K562 (cell line): ENCODE results near the gene TSC1. TPM values are rescaled to one million over a fixed set of nuclear protein-coding genes. Genes with fewer than 3 reads are reported as not detected.

ENCODE experiments used
- CC2D1A ChIP-seq: fragments of 450-650 bp; IDR thresholded peaks from 2 replicates; pipeline ENCODE4 v1.6.1; 2017; ENCODE audit warnings: mild to moderate bottlenecking
- CEBPZ ChIP-seq: fragments of 150-350 bp; IDR thresholded peaks from 2 replicates; pipeline ENCODE4 v1.6.1; 2014; ENCODE audit warnings: low read depth, mild to moderate bottlenecking, low read length, borderline replicate concordance
- DEAF1 ChIP-seq: fragments of 450-650 bp; formaldehyde crosslinking; IDR thresholded peaks from 2 replicates; pipeline ENCODE4 v1.4.0; 2020; ENCODE audit warnings: mild to moderate bottlenecking, moderate library complexity
- DIDO1 ChIP-seq: fragments of 450-650 bp; IDR thresholded peaks from 2 replicates; pipeline ENCODE4 v1.6.1; 2016; ENCODE audit warnings: low read depth, missing biosample characterization, missing genetic modification characterization
- ID3 ChIP-seq, 2 experiments: fragments of 250-450 bp in 1 of 2; fragments of 450-650 bp in 1 of 2; sonication (Bioruptor Pico) in 1 of 2; IDR thresholded peaks; 2 replicates each; pipeline versions ENCODE4 v1.6.1 to v1.8.0; 2016 to 2021; ENCODE audit warnings: mild to moderate bottlenecking in 2 of 2, moderate library complexity in 2 of 2, missing compliant biosample characterization in 1 of 2, missing genetic modification characterization in 1 of 2
- KLF13 ChIP-seq: fragments of 450-650 bp; IDR thresholded peaks from 2 replicates; pipeline ENCODE4 v1.6.1; 2016; ENCODE audit warnings: missing genetic modification characterization, low read depth, mild to moderate bottlenecking, missing compliant biosample characterization, moderate library complexity, borderline replicate concordance
- MXD1 ChIP-seq: fragments of 250-450 bp; sonication (Bioruptor Pico); IDR thresholded peaks from 2 replicates; pipeline ENCODE4 v1.8.0; 2021; ENCODE audit warnings: borderline replicate concordance, mild to moderate bottlenecking, moderate library complexity; ENCODE audit not compliant: poor library complexity, severe bottlenecking
- NBN ChIP-seq: fragments of 450-650 bp; IDR thresholded peaks from 2 replicates; pipeline ENCODE4 v1.6.1; 2016; ENCODE audit warnings: low read depth, mild to moderate bottlenecking
- PML ChIP-seq: IDR thresholded peaks from 2 replicates; pipeline ENCODE4 v1.6.1; 2012; ENCODE audit warnings: low read length, inconsistent platforms
- PURB ChIP-seq: sonication (generic); formaldehyde crosslinking; IDR thresholded peaks from 2 replicates; pipeline ENCODE4 v1.9.0; 2021; ENCODE audit warnings: low read depth, mild to moderate bottlenecking, missing genetic modification reagents
- SMARCB1 ChIP-seq: IDR thresholded peaks from 2 replicates; pipeline ENCODE4 v1.6.1; 2011; ENCODE audit warnings: improper control_type of control experiment, low read depth; ENCODE audit not compliant: insufficient read length
- TAL1 ChIP-seq: fragments of 450-650 bp; IDR thresholded peaks from 2 replicates; pipeline ENCODE4 v1.6.1; 2016; ENCODE audit warnings: mild to moderate bottlenecking
- ZNF146 ChIP-seq: IDR thresholded peaks from one replicate; pipeline ENCODE4 v1.6.1; 2018; ENCODE audit warnings: missing compliant biosample characterization; ENCODE audit not compliant: unreplicated experiment
- ZNF398 ChIP-seq: fragments of 250-450 bp; sonication (Bioruptor Pico); IDR thresholded peaks from 2 replicates; pipeline ENCODE4 v1.8.0; 2021; ENCODE audit warnings: moderate library complexity, mild to moderate bottlenecking, inconsistent platforms
- polyA plus RNA-seq, 8 experiments: library from polyadenylated mRNA; depleted of rRNA in 4 of 8; stranded (reverse) in 5 of 8; unstranded in 3 of 8; fragments of >200 nt; fragmentation: Nextera tagmentation in 2 of 8; fragmentation: Illumina TruSeq in 1 of 8; extraction: Ambion mirVana in 2 of 8; extraction: Trizol in 1 of 8; gene quantifications; 2 replicates each; pipeline versions ENCODE4 v1.2.1 to v1.2.3, GENCODE V29; 2011 to 2014; ENCODE audit warnings: inconsistent platforms in 1 of 8, missing spikeins in 1 of 8
- total RNA-seq, 7 experiments: library from RNA; depleted of rRNA in 6 of 7; stranded (reverse); fragments of >200 nt in 6 of 7; fragmentation: Illumina TruSeq in 2 of 7; extraction: Trizol in 2 of 7; gene quantifications; 2 replicates each; pipeline versions ENCODE4 v1.2.1 to v1.2.3, GENCODE V29; 2011 to 2021; ENCODE audit warnings: low replicate concordance in 1 of 7

The TSC1 gene
- total and polyA plus RNA-seq, 9 of the 15 experiments (the other 6 are each of a cell fraction or from before 2014, with no cell fraction given), result 6.9 to 37.6 (median 18.6) TPM

- no peak for TF ChIP-seq CEBPZ
- TF ChIP-seq ZNF398 (CRISPR knock-in tag), result no peak
- peak; percentile 92 for TF ChIP-seq DIDO1 (tag)
- TF ChIP-seq CC2D1A, result peak; percentile 60
- TF ChIP-seq SMARCB1, result no peak
- TF ChIP-seq ZNF146 (CRISPR knock-in tag), result no peak
- TF ChIP-seq MXD1 (CRISPR knock-in tag), result peak; percentile 81
- no peak for TF ChIP-seq DEAF1 (CRISPR knock-in tag)
- TF ChIP-seq PML, result peak; percentile 52
- TF ChIP-seq NBN, result peak; percentile 96
- no peak for TF ChIP-seq ID3 (CRISPR knock-in tag; IDR thresholded peaks at IDR 0.05)
- peak; percentile 73 for TF ChIP-seq ID3 (tag; IDR thresholded peaks at IDR 0.05)
- TF ChIP-seq KLF13 (tag), result peak; percentile 100
- no peak for TF ChIP-seq PURB (CRISPR knock-in tag)
- 0 out of 2 replicates have a peak, but pooled peaks have one; percentile 39 for TF ChIP-seq TAL1
Observed at GRCh38 chr9:132944294-132945185, at the start of gene TSC1 (continued).
